ENCODE measurements around the gene TBC1D12. TPM values are rescaled to one million over a fixed set of nuclear protein-coding genes. Genes with fewer than 3 reads are reported as not detected.
A peak's percentile ranks its signal among the peaks of the same experiment; 100 is the strongest.

Gene TBC1D12
- total RNA-seq, 4 donors from 2014 or later, result 16.9 to 26.6 (median 17.9) TPM

DNA sequence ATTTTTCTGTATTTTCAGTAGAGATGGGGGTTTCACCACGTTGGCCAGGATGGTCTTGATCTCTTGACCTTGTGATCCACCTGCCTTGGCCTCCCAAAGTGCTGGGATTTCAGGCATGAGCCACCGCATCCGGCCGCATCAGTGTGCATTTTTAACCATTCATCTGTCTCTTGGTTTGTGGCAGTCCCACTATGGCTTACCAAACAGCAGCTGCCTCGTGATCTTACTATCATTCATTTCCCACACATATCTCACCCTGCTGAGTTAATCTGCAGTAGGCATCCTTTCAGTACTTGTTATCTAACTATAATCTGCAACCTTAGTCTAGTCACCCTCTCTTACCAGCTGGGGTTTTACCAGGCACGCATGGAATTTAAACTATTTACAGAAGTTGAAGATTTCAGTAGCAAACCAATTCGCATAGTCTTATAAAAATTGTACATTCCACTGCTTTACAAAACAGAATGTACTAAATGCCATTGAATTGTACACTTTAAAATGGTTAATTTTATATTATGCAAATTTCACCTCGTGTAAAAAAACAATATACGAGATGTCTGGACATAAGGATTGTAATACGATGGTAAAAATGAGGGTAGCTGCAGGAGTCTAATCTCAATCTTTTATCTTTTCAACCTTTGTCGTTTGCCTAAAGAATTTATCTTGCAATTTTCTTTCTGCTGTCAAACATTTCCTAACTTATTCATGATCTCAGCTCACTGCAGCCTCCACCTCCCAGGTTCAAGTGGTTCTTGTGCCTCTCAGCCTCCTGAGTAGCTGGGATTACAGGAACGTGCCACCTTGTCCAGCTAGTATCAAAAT, 4.6 kb upstream of the TBC1D12 start:
- ATAC-seq, result no peak
- WGBS, 2 donors (ENCODE audit: low coverage in 1 of 2), result 63 to 69% methylated on average over 7 to 12 of the region's 12 CpGs
- TF ChIP-seq POLR2AphosphoS5 (IDR thresholded peaks at IDR 0.05) (no peak), EP300 (IDR thresholded peaks at IDR 0.05) (no peak)

DNA sequence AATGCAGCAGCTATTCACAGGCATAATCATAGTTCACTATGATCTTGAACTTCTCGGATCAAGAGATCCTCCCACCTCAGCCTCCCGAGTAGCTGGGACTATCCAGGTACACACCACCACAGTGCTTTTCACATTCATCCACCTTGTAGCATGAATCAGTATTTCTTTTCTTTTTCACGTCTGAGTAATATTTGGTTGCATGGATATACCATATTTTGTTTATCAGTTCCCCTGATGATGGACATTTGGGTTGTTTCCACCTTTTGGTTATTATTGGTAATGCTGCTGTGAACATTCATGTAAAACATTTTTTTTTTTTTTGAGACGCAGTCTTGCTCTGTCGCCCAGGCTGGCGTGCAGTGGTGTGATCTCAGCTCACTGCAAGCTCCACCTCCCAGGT, 3.6 kb upstream of the TBC1D12 start:
- ATAC-seq, result no peak
- 85 to 93% methylated on average over 3 to 5 of the region's 6 CpGs for WGBS, 2 donors (ENCODE audit: low coverage in 1 of 2)
- H3K27me3 ChIP-seq, result peaks cover 9% of the 10 kb centered on the region
- H3K4me3 ChIP-seq, result no peak overlapping the region
- no peaks in the 10 kb centered on the region for H3K36me3 ChIP-seq
- H3K27ac ChIP-seq, result no peak overlapping the region
- no peaks in the 10 kb centered on the region for H3K9me3 ChIP-seq
- TF ChIP-seq POLR2AphosphoS5 (IDR thresholded peaks at IDR 0.05) (no peak), EP300 (IDR thresholded peaks at IDR 0.05) (no peak), POLR2A (IDR thresholded peaks at IDR 0.05) (no peak)
- TF ChIP-seq, protein P1, sequence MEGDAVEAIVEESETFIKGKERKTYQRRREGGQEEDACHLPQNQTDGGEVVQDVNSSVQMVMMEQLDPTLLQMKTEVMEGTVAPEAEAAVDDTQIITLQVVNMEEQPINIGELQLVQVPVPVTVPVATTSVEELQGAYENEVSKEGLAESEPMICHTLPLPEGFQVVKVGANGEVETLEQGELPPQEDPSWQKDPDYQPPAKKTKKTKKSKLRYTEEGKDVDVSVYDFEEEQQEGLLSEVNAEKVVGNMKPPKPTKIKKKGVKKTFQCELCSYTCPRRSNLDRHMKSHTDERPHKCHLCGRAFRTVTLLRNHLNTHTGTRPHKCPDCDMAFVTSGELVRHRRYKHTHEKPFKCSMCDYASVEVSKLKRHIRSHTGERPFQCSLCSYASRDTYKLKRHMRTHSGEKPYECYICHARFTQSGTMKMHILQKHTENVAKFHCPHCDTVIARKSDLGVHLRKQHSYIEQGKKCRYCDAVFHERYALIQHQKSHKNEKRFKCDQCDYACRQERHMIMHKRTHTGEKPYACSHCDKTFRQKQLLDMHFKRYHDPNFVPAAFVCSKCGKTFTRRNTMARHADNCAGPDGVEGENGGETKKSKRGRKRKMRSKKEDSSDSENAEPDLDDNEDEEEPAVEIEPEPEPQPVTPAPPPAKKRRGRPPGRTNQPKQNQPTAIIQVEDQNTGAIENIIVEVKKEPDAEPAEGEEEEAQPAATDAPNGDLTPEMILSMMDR (IDR thresholded peaks at IDR 0.05), result no peak
- peaks cover 0 to under 1% (median 0%) of the 10 kb centered on the region in 3 donors for H3K4me1 ChIP-seq

More for the DNA sequence above, 4.6 kb upstream of the TBC1D12 start:
- H3K4me3 ChIP-seq, result no peak overlapping the region
- no peaks in the 10 kb centered on the region for H3K36me3 ChIP-seq
- H3K4me1 ChIP-seq, result no peaks in the 10 kb centered on the region
- H3K27me3 ChIP-seq, result peaks cover 9% of the 10 kb centered on the region
- H3K27ac ChIP-seq, result no peak overlapping the region
- no peaks in the 10 kb centered on the region for H3K9me3 ChIP-seq

DNA sequence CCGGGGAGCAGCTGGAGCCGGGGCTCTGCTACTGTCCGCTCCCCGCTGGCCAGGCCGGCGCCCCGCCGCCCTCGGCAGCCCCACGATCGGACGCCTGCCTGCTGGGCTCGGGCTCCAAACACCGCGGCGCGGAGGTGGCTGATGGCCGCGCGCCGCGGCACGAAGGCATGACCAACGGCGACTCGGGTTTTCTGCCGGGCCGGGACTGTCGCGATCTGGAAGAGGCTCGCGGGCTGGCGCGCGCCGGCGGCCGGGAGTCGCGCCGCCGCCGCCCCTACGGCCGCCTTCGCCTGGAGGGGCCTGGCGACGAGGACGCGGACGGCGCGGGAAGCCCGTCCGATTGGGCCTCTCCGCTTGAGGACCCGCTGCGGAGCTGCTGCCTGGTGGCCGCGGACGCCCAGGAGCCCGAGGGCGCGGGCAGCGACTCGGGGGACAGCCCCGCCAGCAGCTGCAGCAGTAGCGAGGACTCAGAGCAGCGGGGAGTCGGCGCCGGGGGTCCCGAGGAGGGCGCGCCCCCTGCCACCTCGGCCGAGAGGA, 570 bp downstream of the TBC1D12 start:
- no CpG with 5 or more reads among the region's 77 CpGs for WGBS, 2 donors (ENCODE audit: low coverage in 1 of 2)
- peak; percentile 9 for ATAC-seq
- Histone ChIP-seq H3K4me1 (peaks cover 0 to 27% (median 7%) of the 10 kb centered on the region in 3 donors), H3K27ac (peak overlapping the region; percentile 74 to 97 (median 94)), H3K27me3 (no peaks in the 10 kb centered on the region), H3K9me3 (no peaks in the 10 kb centered on the region), H3K4me3 (peak overlapping the region; percentile 78 to 98), H3K36me3 (no peaks in the 10 kb centered on the region)
- TF ChIP-seq POLR2A (IDR thresholded peaks at IDR 0.05) (no peak), POLR2AphosphoS5 (IDR thresholded peaks at IDR 0.05) (no peak), EP300 (IDR thresholded peaks at IDR 0.05) (no peak)
- TF ChIP-seq, protein P1 (IDR thresholded peaks at IDR 0.05), result no peak

DNA sequence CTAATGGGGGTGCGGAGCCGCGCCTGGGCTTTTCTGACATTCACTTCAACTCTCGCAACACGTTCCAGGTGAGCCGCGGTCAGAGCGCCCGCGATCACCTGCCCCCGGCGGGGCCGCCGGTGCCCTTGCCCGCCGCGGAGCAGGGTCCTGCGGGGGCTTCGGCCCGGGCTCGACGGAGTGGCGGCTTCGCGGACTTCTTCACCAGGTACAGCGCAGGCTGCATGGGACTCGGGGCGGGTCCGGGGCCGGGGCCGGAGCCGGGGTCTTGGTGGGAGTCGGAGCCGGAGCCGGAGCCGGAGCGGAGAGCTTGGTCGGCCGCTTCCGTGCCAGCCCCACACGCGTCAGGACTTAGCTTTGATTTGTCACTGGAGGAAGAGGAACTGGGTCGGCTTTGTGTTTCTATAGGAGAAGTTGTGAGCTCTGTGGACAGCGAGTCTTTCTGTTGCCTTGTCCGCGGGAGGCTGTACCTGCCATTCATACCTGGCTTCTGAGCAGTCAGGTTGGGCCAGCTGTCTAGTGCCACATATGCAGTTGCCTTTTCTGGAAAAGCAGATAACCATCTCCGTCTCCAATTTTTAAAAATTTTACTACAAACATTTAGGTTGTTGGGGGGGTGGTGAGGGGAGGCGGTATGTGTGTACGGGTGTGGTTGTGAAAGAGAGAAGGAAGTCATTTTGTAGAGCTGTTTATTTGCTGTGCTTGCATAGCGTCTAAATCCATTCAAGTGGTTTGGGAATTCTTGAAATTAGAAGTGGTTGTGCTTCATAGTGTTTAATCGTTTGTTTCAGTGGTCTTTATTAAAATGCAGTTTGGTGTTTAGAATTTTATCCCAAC, 1.3 kb downstream of the TBC1D12 start:
- TF ChIP-seq EP300 (IDR thresholded peaks at IDR 0.05) (no peak), POLR2A (IDR thresholded peaks at IDR 0.05) (peak; percentile 11 to 43), POLR2AphosphoS5 (IDR thresholded peaks at IDR 0.05) (peak; percentile 14)
- TF ChIP-seq, protein P1 (IDR thresholded peaks at IDR 0.05), result no peak
- Histone ChIP-seq H3K36me3 (no peaks in the 10 kb centered on the region), H3K4me3 (peak overlapping the region; percentile 78 to 98), H3K9me3 (no peaks in the 10 kb centered on the region), H3K27me3 (no peaks in the 10 kb centered on the region), H3K4me1 (peaks cover 0 to 32% (median 7%) of the 10 kb centered on the region in 3 donors), H3K27ac (peak overlapping the region; percentile 74 to 97 (median 94))
- 0% methylated on average over 5 to 15 of the region's 51 CpGs for WGBS, 2 donors (ENCODE audit: low coverage in 1 of 2)
- ATAC-seq, result peak; percentile 36

DNA sequence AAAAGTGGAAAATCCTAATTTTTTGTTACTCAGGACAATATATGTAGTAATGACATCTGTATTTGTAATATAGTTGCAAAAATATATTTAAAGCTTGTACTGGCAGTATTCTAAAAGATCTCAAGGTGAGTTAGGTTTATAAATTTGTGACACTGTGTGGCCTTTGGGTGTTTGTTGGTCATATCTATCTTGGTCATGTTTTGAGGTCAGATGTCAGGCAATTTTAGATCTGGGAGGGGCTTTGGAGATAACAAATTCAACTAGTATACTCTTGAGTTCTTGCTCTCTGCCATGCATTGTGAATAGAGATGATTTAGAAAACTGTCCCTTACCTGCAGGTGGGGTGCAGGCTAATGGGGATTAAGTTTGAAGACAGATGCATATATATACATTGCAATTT, 3.1 kb downstream of the TBC1D12 start:
- Histone ChIP-seq H3K4me3 (no peak overlapping the region), H3K4me1 (peaks cover 0 to 42% (median 7%) of the 10 kb centered on the region in 3 donors), H3K9me3 (no peaks in the 10 kb centered on the region), H3K27me3 (no peaks in the 10 kb centered on the region), H3K27ac (no peak overlapping the region), H3K36me3 (no peaks in the 10 kb centered on the region)
- no peak for TF ChIP-seq EP300 (IDR thresholded peaks at IDR 0.05)
- no peak for TF ChIP-seq POLR2A (IDR thresholded peaks at IDR 0.05)
- TF ChIP-seq POLR2AphosphoS5 (IDR thresholded peaks at IDR 0.05), result no peak
- TF ChIP-seq, protein P1 (IDR thresholded peaks at IDR 0.05), result no peak
- no peak for ATAC-seq

Data from gastroesophageal sphincter (tissue), 4 donors.